Kidney (tissue), 14 donors: ENCODE measurements around the gene DPY19L1. TPM values are rescaled to one million over a fixed set of nuclear protein-coding genes. Genes with fewer than 3 reads are reported as not detected.
"Not testable (repeated sequence)": the region's sequence is repeated elsewhere in the genome, so short reads cannot be mapped to it uniquely, and the experiment has no call there.

ENCODE experiments used
- DNase-seq, 5 donors: peaks; one replicate each; pipeline ENCODE4 v3.0.0-alpha.2; 2013 to 2020
- FAIRE-seq: peaks from 2 replicates; lab custom pipeline; 2012; peaks lifted over from hg19 to GRCh38; lab: Jason Lieb, UNC
- H3K27ac ChIP-seq, 2 donors: one replicate each; pipeline ENCODE4 v1.7.0; 2013; ENCODE audit warnings: low read depth in 2 of 2, low read length in 2 of 2, inconsistent platforms in 1 of 2
- H3K27me3 ChIP-seq: one replicate; pipeline ENCODE4 v1.7.1; 2013; ENCODE audit warnings: low read length, inconsistent platforms; ENCODE audit not compliant: control insufficient read depth, insufficient read depth
- H3K36me3 ChIP-seq, 3 donors: one replicate each; pipeline versions ENCODE4 v1.7.0 to v1.7.1; 2013; ENCODE audit warnings: low read length in 3 of 3, control low read depth in 1 of 3, inconsistent platforms in 1 of 3; ENCODE audit not compliant: insufficient read depth in 3 of 3, control insufficient read depth in 2 of 3
- H3K4me1 ChIP-seq, 3 donors: one replicate each; pipeline versions ENCODE4 v1.7.0 to v1.7.1; 2013; ENCODE audit warnings: low read length in 3 of 3, inconsistent platforms in 1 of 3, low read depth in 1 of 3; ENCODE audit not compliant: control insufficient read depth in 2 of 3, insufficient read depth in 2 of 3
- H3K4me3 ChIP-seq, 3 donors: one replicate each; pipeline versions ENCODE4 v1.7.0 to v1.8.1; 2013; ENCODE audit warnings: low read length in 3 of 3, control low read depth in 1 of 3, inconsistent platforms in 1 of 3
- H3K9ac ChIP-seq, 3 donors: one replicate each; pipeline versions ENCODE4 v1.7.0 to v1.7.1; 2013; ENCODE audit warnings: low read length in 3 of 3, control low read depth in 1 of 3, inconsistent platforms in 1 of 3
- H3K9me3 ChIP-seq, 3 donors: one replicate each; pipeline versions ENCODE4 v1.7.0 to v1.7.1; 2013; ENCODE audit warnings: low read length in 3 of 3, control low read depth in 1 of 3, inconsistent platforms in 1 of 3; ENCODE audit not compliant: control insufficient read depth in 2 of 3, insufficient read depth in 1 of 3
- CTCF ChIP-seq: IDR thresholded peaks from 3 replicates; pipeline ENCODE4 v1.5.1; 2012; ENCODE audit warnings: mild to moderate bottlenecking, moderate library complexity, borderline replicate concordance; ENCODE audit not compliant: insufficient read depth; ENCODE audit errors: extremely low read depth
- intact Hi-C: fragments of 100-400 bp; cut with DNase I; formaldehyde crosslinking; loops from one replicate; pipeline ENCODE4 v1.11.1; 2022
- microRNA-seq: library from miRNA; unstranded; fragments of <30 nt; microRNA quantifications from one replicate; pipeline ENCODE4 v1.2.0, GENCODE V29; 2020
- polyA plus RNA-seq: library from polyadenylated mRNA; stranded (reverse); fragments of 350-450 nt; fragmentation: Illumina TruSeq; extraction: RNeasy Lipid Tissue Mini Kit (QIAGEN cat#74804); gene quantifications from one replicate; pipeline ENCODE4 v1.2.3, GENCODE V29; 2014; ENCODE audit warnings: low read depth, low replicate concordance; ENCODE audit not compliant: insufficient read depth
- total RNA-seq: library from RNA; stranded (reverse); fragmentation: NEBNext Ultra II Directional; extraction: Animal tissue kit (Norgen Biotek cat#: 25700); gene quantifications from one replicate; pipeline ENCODE4 v1.2.1, GENCODE V29; 2021
- donor health status: control.
- donor health status: control.
- donor health status: control.
- donor health status: control.
- donor health status: control.
- donor health status: DM: yes; HTN: yes; CAD: no.
- donor health status: Normal renal cell carcinoma (clear cell type).

DPY19L1 gene
- total and polyA plus RNA-seq, 2 donors from 2014 or later = 5.0 to 32.4 TPM

- H3K27ac ChIP-seq = no peak overlapping the region
- intact Hi-C loops = no loop called here
- no peaks in the 10 kb centered on the region for H3K4me1 ChIP-seq
- H3K9me3 ChIP-seq = peaks cover 0 to under 1% (median 0%) of the 10 kb centered on the region in 3 donors
- H3K4me3 ChIP-seq = no peak overlapping the region
- FAIRE-seq (no peak), DNase-seq (no peak)
- H3K27me3 ChIP-seq = no peaks in the 10 kb centered on the region
- no peaks in the 10 kb centered on the region for H3K36me3 ChIP-seq
- no peak for TF ChIP-seq CTCF
- no peak overlapping the region for H3K9ac ChIP-seq
These were observed 157.4 kb downstream of the DPY19L1 start for GRCh38 chr7:34879871-34880270.

GRCh38 chr7:34878944-34879735 is 158.1 kb downstream of the DPY19L1 start:
- intact Hi-C loops, H3K9me3 ChIP-seq, DNase-seq, H3K4me3 ChIP-seq, H3K27me3 ChIP-seq, H3K4me1 ChIP-seq, H3K36me3 ChIP-seq, H3K9ac ChIP-seq, FAIRE-seq, H3K27ac ChIP-seq: not testable (repeated sequence)

Small RNAs within 50 kb of the gene (microRNA-seq; reads per million reads assigned to microRNA genes)
- gene MIR548N = not detected

Other genes starting within 250 kb of the DPY19L1 start
- gene TBX20, start 216.6 kb upstream of the DPY19L1 start, total RNA-seq = not detected
- gene TBX20, start 216.6 kb upstream of the DPY19L1 start, polyA plus RNA-seq = not detected